HG02884 (cell line): Measurements from ENCODE around the gene ELAC2.

Experiments used
- ATAC-seq: cut with Tn5 transposase; IDR thresholded peaks from one replicate; pipeline ENCODE4 v1.9.1; 2021; ENCODE audit warnings: mild to moderate bottlenecking, moderate library complexity; ENCODE audit not compliant: unreplicated experiment

Gene ELAC2

GRCh38 chr17:12963505-12963904 is 54.3 kb downstream of the ELAC2 start:
- no peak for ATAC-seq

- ATAC-seq, result no peak
Observed at GRCh38 chr17:12961655-12962054, 56.2 kb downstream of the ELAC2 start.

- no peak for ATAC-seq
Observed at GRCh38 chr17:12959441-12959840, 58.4 kb downstream of the ELAC2 start.

GRCh38 chr17:12958786-12959185 is 59.0 kb downstream of the ELAC2 start:
- ATAC-seq, result no peak

- ATAC-seq, result no peak
Observed at GRCh38 chr17:12955521-12955920, 62.3 kb downstream of the ELAC2 start.

- no peak for ATAC-seq
Observed at GRCh38 chr17:12953156-12953555, 64.7 kb downstream of the ELAC2 start.

- no peak for ATAC-seq
Observed at GRCh38 chr17:12952012-12952411, 65.8 kb downstream of the ELAC2 start.

- no peak for ATAC-seq
Observed at GRCh38 chr17:12947047-12947446, 70.8 kb downstream of the ELAC2 start.
